Astrocyte (in vitro differentiated cells and primary cell): ENCODE data around the gene MACO1.

Experiments
- EZH2 ChIP-seq: IDR thresholded peaks from 2 replicates; pipeline ENCODE4 v1.6.1; 2012; ENCODE audit warnings: mild to moderate bottlenecking, low read length, inconsistent platforms; ENCODE audit not compliant: insufficient read depth
- TF ChIP-seq, protein P1 (sequence below): IDR thresholded peaks from 2 replicates; pipeline ENCODE4 v1.5.1; 2011; ENCODE audit warnings: low read depth, mild to moderate bottlenecking, inconsistent platforms, low read length, moderate library complexity; ENCODE audit not compliant: insufficient read depth

DNA sequence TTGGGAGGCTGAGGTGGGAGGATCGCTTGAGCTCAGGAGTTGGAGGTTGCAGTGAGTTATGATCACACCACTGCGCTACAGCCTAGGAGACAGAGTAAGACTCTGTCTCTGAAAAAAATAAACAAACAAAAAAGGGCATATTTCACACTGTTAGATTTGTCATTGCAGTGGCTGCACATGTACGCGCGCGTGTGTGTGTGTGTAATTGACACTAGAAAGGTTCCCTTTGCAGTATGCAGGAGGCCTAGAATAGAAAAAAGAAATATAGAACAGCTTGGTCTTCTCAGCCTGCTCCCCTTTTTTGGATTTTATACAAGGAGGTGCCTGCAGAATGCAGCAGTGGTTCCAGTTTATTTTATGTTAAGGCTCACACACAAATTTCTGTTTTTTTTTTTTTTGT, 8.6 kb downstream of the MACO1 start:
- TF ChIP-seq, protein P1, sequence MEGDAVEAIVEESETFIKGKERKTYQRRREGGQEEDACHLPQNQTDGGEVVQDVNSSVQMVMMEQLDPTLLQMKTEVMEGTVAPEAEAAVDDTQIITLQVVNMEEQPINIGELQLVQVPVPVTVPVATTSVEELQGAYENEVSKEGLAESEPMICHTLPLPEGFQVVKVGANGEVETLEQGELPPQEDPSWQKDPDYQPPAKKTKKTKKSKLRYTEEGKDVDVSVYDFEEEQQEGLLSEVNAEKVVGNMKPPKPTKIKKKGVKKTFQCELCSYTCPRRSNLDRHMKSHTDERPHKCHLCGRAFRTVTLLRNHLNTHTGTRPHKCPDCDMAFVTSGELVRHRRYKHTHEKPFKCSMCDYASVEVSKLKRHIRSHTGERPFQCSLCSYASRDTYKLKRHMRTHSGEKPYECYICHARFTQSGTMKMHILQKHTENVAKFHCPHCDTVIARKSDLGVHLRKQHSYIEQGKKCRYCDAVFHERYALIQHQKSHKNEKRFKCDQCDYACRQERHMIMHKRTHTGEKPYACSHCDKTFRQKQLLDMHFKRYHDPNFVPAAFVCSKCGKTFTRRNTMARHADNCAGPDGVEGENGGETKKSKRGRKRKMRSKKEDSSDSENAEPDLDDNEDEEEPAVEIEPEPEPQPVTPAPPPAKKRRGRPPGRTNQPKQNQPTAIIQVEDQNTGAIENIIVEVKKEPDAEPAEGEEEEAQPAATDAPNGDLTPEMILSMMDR: no peak
- TF ChIP-seq EZH2: no peak
